ENCODE results near the gene PRKAR1A. TPM values are rescaled to one million over a fixed set of nuclear protein-coding genes. Genes with fewer than 3 reads are reported as not detected.

PRKAR1A gene
- total and polyA plus RNA-seq, 2 of the 8 experiments (the other 6 are each of a cell fraction or from before 2014, with no cell fraction given), result 39.3 to 149 TPM

- Histone ChIP-seq H3K4me1 (replicated peaks in 1 of 4; ENCODE audit: control insufficient read depth in 3 of 4, insufficient read depth in 4 of 4, low read length in 3 of 4) (no peaks in the 10 kb centered on the region), H3K4ac (replicated peaks; ENCODE audit: insufficient read length, low read depth, low read length) (no peak overlapping the region), H4K5ac (ENCODE audit: insufficient read length, low read depth, low read length) (no peak overlapping the region), H4K91ac (replicated peaks; ENCODE audit: insufficient read length, low read length) (no peak overlapping the region), H3K27me3 (replicated peaks in 1 of 4; ENCODE audit: control insufficient read depth in 3 of 4, extremely low read depth in 1 of 4, insufficient read depth in 3 of 4, low read length in 3 of 4) (no peaks in the 10 kb centered on the region), H3K79me1 (ENCODE audit: low read depth, low read length) (no peaks in the 10 kb centered on the region; the same call in 1 of the 2 replicates), H2BK12ac (ENCODE audit: low read depth, low read length) (no peak overlapping the region), H3K4me2 (ENCODE audit: insufficient read depth in 1 of 2, low read depth in 2 of 2, low read length in 2 of 2) (no peak overlapping the region), H2BK20ac (ENCODE audit: low read length) (no peak overlapping the region), H2AK5ac (ENCODE audit: low read depth, low read length) (no peak overlapping the region), H2AFZ (ENCODE audit: low read length) (no peak overlapping the region), H4K8ac (ENCODE audit: extremely low read depth, insufficient read depth, low read length) (no peak overlapping the region), H3K27ac (ENCODE audit: low read depth, low read length) (no peak overlapping the region), H2BK120ac (replicated peaks; ENCODE audit: low read depth, low read length) (no peak overlapping the region), H3K14ac (ENCODE audit: insufficient read length) (no peak overlapping the region), H3K9ac (replicated peaks in 1 of 4; ENCODE audit: extremely low read depth in 1 of 4, low read depth in 3 of 4, low read length in 3 of 4) (no peak overlapping the region), H4K20me1 (replicated peaks in 1 of 2; ENCODE audit: control insufficient read depth in 1 of 2, insufficient read depth in 2 of 2, low read length in 2 of 2) (peaks cover 0 to 5% of the 10 kb centered on the region in 2 experiments), H3K56ac (replicated peaks; ENCODE audit: insufficient read length, low read depth, low read length) (no peak overlapping the region), H3K9me3 (ENCODE audit: insufficient read depth in 2 of 2, low read depth in 1 of 2, low read length in 1 of 2) (no peaks in the 10 kb centered on the region), H3K23me2 (ENCODE audit: low read depth, low read length) (no peaks in the 10 kb centered on the region), H3K23ac (ENCODE audit: insufficient read length) (no peak overlapping the region), H2BK5ac (ENCODE audit: low read depth, low read length) (no peak overlapping the region; the same call in 1 of the 2 replicates), H3K79me2 (ENCODE audit: control insufficient read depth in 1 of 2, insufficient read depth in 2 of 2, low read length in 2 of 2) (no peaks in the 10 kb centered on the region), H3K36me3 (ENCODE audit: control insufficient read depth in 2 of 4, insufficient read depth in 4 of 4, low read length in 3 of 4) (peaks cover 9 to 63% (median 19%) of the 10 kb centered on the region in 4 experiments), H3K18ac (ENCODE audit: extremely low read depth, low read length) (no peak overlapping the region), H2BK15ac (ENCODE audit: low read length) (no peak overlapping the region), H3K4me3 (ENCODE audit: extremely low read depth in 1 of 4, insufficient read depth in 2 of 4, low read depth in 3 of 4, low read length in 4 of 4) (no peak overlapping the region)
- WGBS, 2 experiments (ENCODE audit: extremely low coverage in 1 of 2, insufficient coverage in 1 of 2, insufficient read length in 1 of 2, insufficient replicate concordance in 2 of 2, low coverage in 1 of 2, low lambda C conversion rate in 2 of 2, missing lambda C conversion rate in 1 of 2), result 92% methylated on average over 8 of the region's 8 CpGs; no CpG with 5 or more reads in 1 of the 2 experiments
- DNase-seq (ENCODE audit: low read depth in 1 of 2, low spot score in 2 of 2) (no peak), FAIRE-seq (no peak)
- TF ChIP-seq CREB1 (IDR thresholded peaks at IDR 0.05) (no peak), NRF1 (IDR thresholded peaks at IDR 0.05; ENCODE audit: low read depth, low read length) (no peak), JUN (IDR thresholded peaks at IDR 0.05; ENCODE audit: low read depth, low read length) (no peak), HDAC2 (IDR thresholded peaks at IDR 0.05; ENCODE audit: borderline replicate concordance in 1 of 2, low read depth in 2 of 2, low read length in 2 of 2) (no peak), MAX (IDR thresholded peaks at IDR 0.05) (no peak), TAF1 (IDR thresholded peaks at IDR 0.05; ENCODE audit: low read depth, low read length) (no peak), POLR2A (IDR thresholded peaks at IDR 0.05; ENCODE audit: control extremely low read depth in 1 of 2, low read depth in 2 of 2, low read length in 2 of 2) (no peak)
- TF ChIP-seq, protein P1, sequence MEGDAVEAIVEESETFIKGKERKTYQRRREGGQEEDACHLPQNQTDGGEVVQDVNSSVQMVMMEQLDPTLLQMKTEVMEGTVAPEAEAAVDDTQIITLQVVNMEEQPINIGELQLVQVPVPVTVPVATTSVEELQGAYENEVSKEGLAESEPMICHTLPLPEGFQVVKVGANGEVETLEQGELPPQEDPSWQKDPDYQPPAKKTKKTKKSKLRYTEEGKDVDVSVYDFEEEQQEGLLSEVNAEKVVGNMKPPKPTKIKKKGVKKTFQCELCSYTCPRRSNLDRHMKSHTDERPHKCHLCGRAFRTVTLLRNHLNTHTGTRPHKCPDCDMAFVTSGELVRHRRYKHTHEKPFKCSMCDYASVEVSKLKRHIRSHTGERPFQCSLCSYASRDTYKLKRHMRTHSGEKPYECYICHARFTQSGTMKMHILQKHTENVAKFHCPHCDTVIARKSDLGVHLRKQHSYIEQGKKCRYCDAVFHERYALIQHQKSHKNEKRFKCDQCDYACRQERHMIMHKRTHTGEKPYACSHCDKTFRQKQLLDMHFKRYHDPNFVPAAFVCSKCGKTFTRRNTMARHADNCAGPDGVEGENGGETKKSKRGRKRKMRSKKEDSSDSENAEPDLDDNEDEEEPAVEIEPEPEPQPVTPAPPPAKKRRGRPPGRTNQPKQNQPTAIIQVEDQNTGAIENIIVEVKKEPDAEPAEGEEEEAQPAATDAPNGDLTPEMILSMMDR (IDR thresholded peaks at IDR 0.05; ENCODE audit: control extremely low read depth in 1 of 3, insufficient read depth in 1 of 3, low read depth in 1 of 3, low read length in 3 of 3), result no peak
- ChIA-PET POLR2A (ENCODE audit: partially characterized antibody) (interaction anchor here (1.3 to 3.5 kb wide), 3 partner anchors 11 to 40 kb away, joined by 3 to 9 read pairs (median 5); no protein-coding TSS in a partner anchor), CTCF (ENCODE audit: partially characterized antibody) (interaction anchor here (1.0 to 5.0 kb wide), 3 partner anchors 73 to 786 kb away, joined by 3 to 27 read pairs (median 3); partner anchors contain the start of gene ABCA5)
These were observed 28.8 kb downstream of the PRKAR1A start for GRCh38 chr17:68540981-68541380.
